ENCODE measurements around the gene MYO16. TPM values are rescaled to one million over a fixed set of nuclear protein-coding genes. Genes with fewer than 3 reads are reported as not detected.

The MYO16 gene
- total RNA-seq, 1 donor from 2014 or later, result 22.0 TPM

GRCh38 chr13:108932196-108932595 is 302.8 kb downstream of the MYO16 start:
- H3K9me3 Mint-ChIP-seq (ENCODE audit: unreplicated experiment), result no peaks in the 10 kb centered on the region
- no peak for DNase-seq
- H3K27ac Mint-ChIP-seq (ENCODE audit: unreplicated experiment), result no peak overlapping the region
- peaks cover 2% of the 10 kb centered on the region for H3K27me3 Mint-ChIP-seq (ENCODE audit: unreplicated experiment)
- TF ChIP-seq CTCF (IDR thresholded peaks at IDR 0.05; ENCODE audit: partially characterized antibody, unreplicated experiment), result no peak
- no peaks in the 10 kb centered on the region for H3K4me1 Mint-ChIP-seq (ENCODE audit: low read depth, unreplicated experiment)
- peaks cover 6% of the 10 kb centered on the region for H3K36me3 Mint-ChIP-seq (ENCODE audit: unreplicated experiment)
- no peak overlapping the region for H3K4me3 Mint-ChIP-seq (ENCODE audit: unreplicated experiment)

- Mint-ChIP-seq H3K4me1 (ENCODE audit: low read depth, unreplicated experiment) (no peaks in the 10 kb centered on the region), H3K36me3 (ENCODE audit: unreplicated experiment) (peaks cover 8% of the 10 kb centered on the region), H3K27me3 (ENCODE audit: unreplicated experiment) (peaks cover 2% of the 10 kb centered on the region), H3K27ac (ENCODE audit: unreplicated experiment) (no peak overlapping the region), H3K4me3 (ENCODE audit: unreplicated experiment) (no peak overlapping the region), H3K9me3 (ENCODE audit: unreplicated experiment) (no peaks in the 10 kb centered on the region)
- DNase-seq, result no peak
- TF ChIP-seq CTCF (IDR thresholded peaks at IDR 0.05; ENCODE audit: partially characterized antibody, unreplicated experiment), result no peak
These were observed 303.6 kb downstream of the MYO16 start for GRCh38 chr13:108933061-108933460.

- H3K27me3 Mint-ChIP-seq (ENCODE audit: unreplicated experiment), result no peaks in the 10 kb centered on the region
- no peak for TF ChIP-seq CTCF (IDR thresholded peaks at IDR 0.05; ENCODE audit: partially characterized antibody, unreplicated experiment)
- no peaks in the 10 kb centered on the region for H3K4me1 Mint-ChIP-seq (ENCODE audit: low read depth, unreplicated experiment)
- DNase-seq, result no peak
- no peaks in the 10 kb centered on the region for H3K9me3 Mint-ChIP-seq (ENCODE audit: unreplicated experiment)
- no peak overlapping the region for H3K27ac Mint-ChIP-seq (ENCODE audit: unreplicated experiment)
- H3K4me3 Mint-ChIP-seq (ENCODE audit: unreplicated experiment), result no peak overlapping the region
- H3K36me3 Mint-ChIP-seq (ENCODE audit: unreplicated experiment), result peaks cover 12% of the 10 kb centered on the region
These were observed 308.7 kb downstream of the MYO16 start for GRCh38 chr13:108938155-108938554.

GRCh38 chr13:108940121-108940520 is 310.7 kb downstream of the MYO16 start:
- H3K4me3 Mint-ChIP-seq (ENCODE audit: unreplicated experiment), result no peak overlapping the region
- no peaks in the 10 kb centered on the region for H3K27me3 Mint-ChIP-seq (ENCODE audit: unreplicated experiment)
- H3K27ac Mint-ChIP-seq (ENCODE audit: unreplicated experiment), result no peak overlapping the region
- no peak for DNase-seq
- H3K4me1 Mint-ChIP-seq (ENCODE audit: low read depth, unreplicated experiment), result no peaks in the 10 kb centered on the region
- H3K9me3 Mint-ChIP-seq (ENCODE audit: unreplicated experiment), result no peaks in the 10 kb centered on the region
- peaks cover 12% of the 10 kb centered on the region for H3K36me3 Mint-ChIP-seq (ENCODE audit: unreplicated experiment)
- TF ChIP-seq CTCF (IDR thresholded peaks at IDR 0.05; ENCODE audit: partially characterized antibody, unreplicated experiment), result no peak

GRCh38 chr13:108943842-108944241 is 314.4 kb downstream of the MYO16 start:
- TF ChIP-seq CTCF (IDR thresholded peaks at IDR 0.05; ENCODE audit: partially characterized antibody, unreplicated experiment), result no peak
- no peak for DNase-seq
- no peak overlapping the region for H3K4me3 Mint-ChIP-seq (ENCODE audit: unreplicated experiment)
- no peak overlapping the region for H3K27ac Mint-ChIP-seq (ENCODE audit: unreplicated experiment)
- no peaks in the 10 kb centered on the region for H3K4me1 Mint-ChIP-seq (ENCODE audit: low read depth, unreplicated experiment)
- peaks cover 5% of the 10 kb centered on the region for H3K36me3 Mint-ChIP-seq (ENCODE audit: unreplicated experiment)
- H3K27me3 Mint-ChIP-seq (ENCODE audit: unreplicated experiment), result no peaks in the 10 kb centered on the region
- H3K9me3 Mint-ChIP-seq (ENCODE audit: unreplicated experiment), result no peaks in the 10 kb centered on the region
